ENCODE measurements around the gene CSNK2A2.

The CSNK2A2 gene

GRCh38 chr16:58198022-58198683, at the start of gene CSNK2A2:
TSS of gene CSNK2A2 (minus strand) at chr16:58198106. CDS start at chr16:58197736, 370 bp downstream.
- TF ChIP-seq GATA1 (IDR thresholded peaks at IDR 0.05; ENCODE audit: low read depth, low read length), result no peak
- TF ChIP-seq POLR2A (IDR thresholded peaks at IDR 0.05; ENCODE audit: low read length), result no peak
- peak; percentile 79 to 86 for DNase-seq

- DNase-seq, result no peak
- TF ChIP-seq GATA1 (IDR thresholded peaks at IDR 0.05; ENCODE audit: low read depth, low read length) (no peak), POLR2A (IDR thresholded peaks at IDR 0.05; ENCODE audit: low read length) (no peak)
Observed at GRCh38 chr16:58243528-58244004, 45.7 kb upstream of the CSNK2A2 start.

GRCh38 chr16:58236831-58237230, 38.9 kb upstream of the CSNK2A2 start:
- DNase-seq, result no peak
- TF ChIP-seq GATA1 (IDR thresholded peaks at IDR 0.05; ENCODE audit: low read depth, low read length), result no peak
- no peak for TF ChIP-seq POLR2A (IDR thresholded peaks at IDR 0.05; ENCODE audit: low read length)

- DNase-seq, result peak; percentile 74 to 81
- TF ChIP-seq POLR2A (IDR thresholded peaks at IDR 0.05; ENCODE audit: low read length), result peak; percentile 58
- no peak for TF ChIP-seq GATA1 (IDR thresholded peaks at IDR 0.05; ENCODE audit: low read depth, low read length)
Observed at GRCh38 chr16:58236231-58236690, 38.4 kb upstream of the CSNK2A2 start.

GRCh38 chr16:58235663-58236062, 37.8 kb upstream of the CSNK2A2 start:
- no peak for TF ChIP-seq GATA1 (IDR thresholded peaks at IDR 0.05; ENCODE audit: low read depth, low read length)
- TF ChIP-seq POLR2A (IDR thresholded peaks at IDR 0.05; ENCODE audit: low read length), result no peak
- DNase-seq, result no peak

GRCh38 chr16:58234831-58235595, 37.1 kb upstream of the CSNK2A2 start:
- TF ChIP-seq GATA1 (IDR thresholded peaks at IDR 0.05; ENCODE audit: low read depth, low read length) (no peak), POLR2A (IDR thresholded peaks at IDR 0.05; ENCODE audit: low read length) (no peak)
- no peak for DNase-seq

- no peak for DNase-seq
- TF ChIP-seq POLR2A (IDR thresholded peaks at IDR 0.05; ENCODE audit: low read length), result no peak
- TF ChIP-seq GATA1 (IDR thresholded peaks at IDR 0.05; ENCODE audit: low read depth, low read length), result no peak
Observed at GRCh38 chr16:58230259-58230658, 32.4 kb upstream of the CSNK2A2 start.

GRCh38 chr16:58226790-58227189, 28.9 kb upstream of the CSNK2A2 start:
- no peak for DNase-seq

GRCh38 chr16:58225965-58226602, 28.2 kb upstream of the CSNK2A2 start:
- no peak for TF ChIP-seq POLR2A (IDR thresholded peaks at IDR 0.05; ENCODE audit: low read length)
- TF ChIP-seq GATA1 (IDR thresholded peaks at IDR 0.05; ENCODE audit: low read depth, low read length), result no peak
- no peak for DNase-seq

More at GRCh38 chr16:58226790-58227189, 28.9 kb upstream of the CSNK2A2 start:
- TF ChIP-seq GATA1 (IDR thresholded peaks at IDR 0.05; ENCODE audit: low read depth, low read length) (no peak), POLR2A (IDR thresholded peaks at IDR 0.05; ENCODE audit: low read length) (no peak)

GRCh38 chr16:58222532-58223316, 24.8 kb upstream of the CSNK2A2 start:
- TF ChIP-seq POLR2A (IDR thresholded peaks at IDR 0.05; ENCODE audit: low read length), result no peak
- no peak for TF ChIP-seq GATA1 (IDR thresholded peaks at IDR 0.05; ENCODE audit: low read depth, low read length)
- no peak for DNase-seq

- no peak for TF ChIP-seq POLR2A (IDR thresholded peaks at IDR 0.05; ENCODE audit: low read length)
Observed at GRCh38 chr16:58219432-58219831, 21.5 kb upstream of the CSNK2A2 start.

GRCh38 chr16:58218786-58219185, 20.9 kb upstream of the CSNK2A2 start:
- TF ChIP-seq POLR2A (IDR thresholded peaks at IDR 0.05; ENCODE audit: low read length) (no peak), GATA1 (IDR thresholded peaks at IDR 0.05; ENCODE audit: low read depth, low read length) (no peak)
- DNase-seq, result no peak

More at GRCh38 chr16:58219432-58219831, 21.5 kb upstream of the CSNK2A2 start:
- no peak for DNase-seq

- no peak for TF ChIP-seq POLR2A (IDR thresholded peaks at IDR 0.05; ENCODE audit: low read length)
- no peak for TF ChIP-seq GATA1 (IDR thresholded peaks at IDR 0.05; ENCODE audit: low read depth, low read length)
- no peak for DNase-seq
Observed at GRCh38 chr16:58217311-58217925, 19.5 kb upstream of the CSNK2A2 start.
